Measurements from ENCODE around the gene CEP192.
"Not testable (repeated sequence)": the region's sequence is repeated elsewhere in the genome, so short reads cannot be mapped to it uniquely, and the experiment has no call there.

Gene CEP192

DNA sequence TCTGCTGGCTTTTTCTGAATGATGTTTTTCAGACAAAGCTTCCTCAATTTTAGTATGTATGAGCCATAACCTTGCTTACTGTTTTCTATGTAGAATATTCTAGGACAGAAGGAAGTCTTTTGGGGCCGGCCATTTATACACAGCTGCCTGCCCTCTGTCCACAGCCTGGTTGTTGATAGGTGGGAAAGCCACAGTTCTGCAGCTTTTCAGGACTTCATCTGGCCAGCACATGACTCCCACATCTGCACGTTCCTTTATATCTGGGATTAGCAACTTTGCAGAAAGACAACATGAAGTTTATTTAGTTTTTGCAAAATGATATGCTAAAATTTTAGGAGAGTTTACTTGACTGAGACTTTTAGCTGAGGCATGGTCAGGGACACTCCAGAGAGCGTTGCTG, 105.6 kb downstream of the CEP192 start:
- Histone ChIP-seq H3F3A (ENCODE audit: control insufficient read depth, insufficient read depth) (no peaks in the 10 kb centered on the region; the same call in 1 of the 2 replicates), H3K9me3 (ENCODE audit: control insufficient read depth, insufficient read depth, low read length) (no peaks in the 10 kb centered on the region), H4K20me1 (ENCODE audit: control insufficient read depth, insufficient read depth, low read depth, low read length) (no peaks in the 10 kb centered on the region), H3K4me2 (ENCODE audit: low read length) (no peak overlapping the region), H3K27me3 (ENCODE audit: control insufficient read depth, low read length) (no peaks in the 10 kb centered on the region), H3K79me2 (ENCODE audit: control insufficient read depth, low read length) (no peaks in the 10 kb centered on the region), H3K4me3 (ENCODE audit: low read length) (no peak overlapping the region), H3K9me2 (replicated peaks; ENCODE audit: control insufficient read depth, low read length) (no peaks in the 10 kb centered on the region), H3K27ac (ENCODE audit: low read depth, low read length) (no peak overlapping the region), H3K4me1 (ENCODE audit: control insufficient read depth, low read length) (no peaks in the 10 kb centered on the region), H3K36me3 (ENCODE audit: control insufficient read depth, low read length) (peaks cover 76% of the 10 kb centered on the region)
- TF ChIP-seq EZH2phosphoT487 (IDR thresholded peaks at IDR 0.05; ENCODE audit: borderline replicate concordance, low read length) = no peak
- TF ChIP-seq, protein P1, sequence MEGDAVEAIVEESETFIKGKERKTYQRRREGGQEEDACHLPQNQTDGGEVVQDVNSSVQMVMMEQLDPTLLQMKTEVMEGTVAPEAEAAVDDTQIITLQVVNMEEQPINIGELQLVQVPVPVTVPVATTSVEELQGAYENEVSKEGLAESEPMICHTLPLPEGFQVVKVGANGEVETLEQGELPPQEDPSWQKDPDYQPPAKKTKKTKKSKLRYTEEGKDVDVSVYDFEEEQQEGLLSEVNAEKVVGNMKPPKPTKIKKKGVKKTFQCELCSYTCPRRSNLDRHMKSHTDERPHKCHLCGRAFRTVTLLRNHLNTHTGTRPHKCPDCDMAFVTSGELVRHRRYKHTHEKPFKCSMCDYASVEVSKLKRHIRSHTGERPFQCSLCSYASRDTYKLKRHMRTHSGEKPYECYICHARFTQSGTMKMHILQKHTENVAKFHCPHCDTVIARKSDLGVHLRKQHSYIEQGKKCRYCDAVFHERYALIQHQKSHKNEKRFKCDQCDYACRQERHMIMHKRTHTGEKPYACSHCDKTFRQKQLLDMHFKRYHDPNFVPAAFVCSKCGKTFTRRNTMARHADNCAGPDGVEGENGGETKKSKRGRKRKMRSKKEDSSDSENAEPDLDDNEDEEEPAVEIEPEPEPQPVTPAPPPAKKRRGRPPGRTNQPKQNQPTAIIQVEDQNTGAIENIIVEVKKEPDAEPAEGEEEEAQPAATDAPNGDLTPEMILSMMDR (IDR thresholded peaks at IDR 0.05; ENCODE audit: low read depth, low read length, poor library complexity, severe bottlenecking) = no peak

DNA sequence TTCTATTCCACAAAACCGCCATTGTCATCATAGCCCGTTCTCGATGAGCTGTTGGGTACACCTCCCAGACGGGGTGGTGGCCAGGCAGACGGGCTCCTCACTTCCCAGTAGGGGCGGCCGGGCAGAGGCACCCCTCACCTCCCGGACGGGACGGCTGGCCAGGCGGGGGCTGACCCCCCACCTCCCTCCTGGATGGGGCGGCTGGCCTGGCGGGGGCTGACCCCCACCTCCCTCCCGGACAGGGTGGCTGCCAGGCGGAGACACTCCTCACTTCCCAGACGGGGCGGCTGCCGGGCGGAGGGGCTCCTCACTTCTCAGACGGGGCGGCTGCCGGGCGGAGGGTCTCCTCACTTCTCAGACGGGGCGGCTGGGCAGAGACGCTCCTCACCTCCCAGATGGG, 106.9 kb downstream of the CEP192 start:
- H4K20me1 ChIP-seq (ENCODE audit: control insufficient read depth, insufficient read depth, low read depth, low read length); H3K79me2 ChIP-seq (ENCODE audit: control insufficient read depth, low read length); H3K27ac ChIP-seq (ENCODE audit: low read depth, low read length); H3K4me1 ChIP-seq (ENCODE audit: control insufficient read depth, low read length); H3F3A ChIP-seq (ENCODE audit: control insufficient read depth, insufficient read depth); H3K4me2 ChIP-seq (ENCODE audit: low read length); H3K9me3 ChIP-seq (ENCODE audit: control insufficient read depth, insufficient read depth, low read length); H3K9me2 ChIP-seq (replicated peaks; ENCODE audit: control insufficient read depth, low read length); H3K27me3 ChIP-seq (ENCODE audit: control insufficient read depth, low read length); H3K4me3 ChIP-seq (ENCODE audit: low read length): not testable (repeated sequence)
- H3K36me3 ChIP-seq (ENCODE audit: control insufficient read depth, low read length) = peaks cover 73% of the 10 kb centered on the region

DNA sequence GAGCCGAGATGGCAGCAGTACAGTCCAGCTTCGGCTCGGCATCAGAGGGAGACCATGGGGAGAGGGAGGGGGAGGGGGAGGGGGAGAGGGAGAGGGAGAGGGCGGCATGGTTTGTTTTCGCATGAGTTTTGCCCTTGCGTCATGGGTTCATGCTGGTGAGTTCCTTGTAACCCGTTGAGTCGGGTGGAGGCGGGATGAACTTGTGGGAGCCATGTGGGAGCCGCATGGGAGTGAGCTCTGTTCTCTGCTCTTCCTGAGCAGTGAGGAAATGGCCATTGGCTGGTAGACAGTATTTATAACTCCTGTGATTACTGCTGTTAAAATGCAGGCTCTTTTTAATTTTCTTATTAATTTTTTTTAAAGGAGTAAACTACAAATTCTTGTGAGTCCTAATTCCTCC, 108.0 kb downstream of the CEP192 start:
- H3K27ac ChIP-seq (ENCODE audit: low read depth, low read length) = no peak overlapping the region
- no peak overlapping the region for H3K4me3 ChIP-seq (ENCODE audit: low read length)
- no peaks in the 10 kb centered on the region for H3K9me2 ChIP-seq (replicated peaks; ENCODE audit: control insufficient read depth, low read length)
- no peak overlapping the region for H3K4me2 ChIP-seq (ENCODE audit: low read length)
- peaks cover 73% of the 10 kb centered on the region for H3K36me3 ChIP-seq (ENCODE audit: control insufficient read depth, low read length)
- TF ChIP-seq EZH2phosphoT487 (IDR thresholded peaks at IDR 0.05; ENCODE audit: borderline replicate concordance, low read length) = no peak
- TF ChIP-seq, protein P1 (IDR thresholded peaks at IDR 0.05; ENCODE audit: low read depth, low read length, poor library complexity, severe bottlenecking) = no peak
- H3K4me1 ChIP-seq (ENCODE audit: control insufficient read depth, low read length) = no peaks in the 10 kb centered on the region
- H3K27me3 ChIP-seq (ENCODE audit: control insufficient read depth, low read length) = no peaks in the 10 kb centered on the region
- no peaks in the 10 kb centered on the region; the same call in 1 of the 2 replicates for H3F3A ChIP-seq (ENCODE audit: control insufficient read depth, insufficient read depth)
- no peaks in the 10 kb centered on the region for H3K79me2 ChIP-seq (ENCODE audit: control insufficient read depth, low read length)
- H3K9me3 ChIP-seq (ENCODE audit: control insufficient read depth, insufficient read depth, low read length) = no peaks in the 10 kb centered on the region
- no peaks in the 10 kb centered on the region for H4K20me1 ChIP-seq (ENCODE audit: control insufficient read depth, insufficient read depth, low read depth, low read length)

DNA sequence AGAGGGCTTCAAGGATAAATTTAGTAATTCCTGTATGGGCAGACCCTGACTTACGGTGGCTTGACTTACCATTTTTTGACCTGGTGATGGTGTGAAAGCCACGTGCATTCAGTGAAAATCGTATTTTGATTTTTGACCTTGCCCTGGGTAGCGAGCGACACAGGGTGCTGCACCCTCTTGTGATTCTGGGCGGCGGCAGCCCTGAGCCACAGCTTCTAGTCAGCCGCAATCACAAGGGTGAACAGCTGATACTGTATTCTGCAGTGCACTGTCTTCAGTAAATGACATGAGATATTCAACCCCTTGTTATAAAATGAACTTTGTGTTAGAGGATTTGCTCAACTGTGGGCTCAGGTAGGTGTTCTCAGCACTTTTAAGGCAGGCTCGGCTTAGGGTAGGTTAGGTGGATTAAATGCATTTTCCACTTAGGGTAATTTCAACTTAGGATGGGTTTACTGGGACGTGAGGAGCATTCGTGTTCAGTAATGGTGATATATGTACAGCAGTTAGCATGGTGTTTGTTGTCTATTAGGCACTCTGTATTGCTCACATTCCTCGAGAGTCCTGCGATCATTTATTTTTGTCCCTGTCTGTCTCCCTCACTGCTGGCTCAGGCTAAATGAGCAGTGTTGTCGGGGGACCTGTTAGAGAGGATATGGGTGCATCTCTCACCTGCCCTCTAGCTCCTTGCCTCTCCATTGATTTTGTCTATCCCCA, 109.9 kb downstream of the CEP192 start:
- Histone ChIP-seq H3K4me3 (ENCODE audit: low read length) (no peak overlapping the region), H4K20me1 (ENCODE audit: control insufficient read depth, insufficient read depth, low read depth, low read length) (no peaks in the 10 kb centered on the region), H3K27ac (ENCODE audit: low read depth, low read length) (no peak overlapping the region), H3K9me3 (ENCODE audit: control insufficient read depth, insufficient read depth, low read length) (no peaks in the 10 kb centered on the region), H3F3A (ENCODE audit: control insufficient read depth, insufficient read depth) (no peaks in the 10 kb centered on the region; the same call in 1 of the 2 replicates), H3K4me1 (ENCODE audit: control insufficient read depth, low read length) (no peaks in the 10 kb centered on the region), H3K79me2 (ENCODE audit: control insufficient read depth, low read length) (no peaks in the 10 kb centered on the region), H3K9me2 (replicated peaks; ENCODE audit: control insufficient read depth, low read length) (no peaks in the 10 kb centered on the region), H3K27me3 (ENCODE audit: control insufficient read depth, low read length) (no peaks in the 10 kb centered on the region), H3K4me2 (ENCODE audit: low read length) (no peak overlapping the region), H3K36me3 (ENCODE audit: control insufficient read depth, low read length) (peaks cover 73% of the 10 kb centered on the region)
- TF ChIP-seq, protein P1 (IDR thresholded peaks at IDR 0.05; ENCODE audit: low read depth, low read length, poor library complexity, severe bottlenecking) = no peak
- TF ChIP-seq EZH2phosphoT487 (IDR thresholded peaks at IDR 0.05; ENCODE audit: borderline replicate concordance, low read length) = no peak
